PC-3 (cell line): ENCODE data around the gene SLC45A3.

Experiments used
- EZH2 ChIP-seq: fragments of 300-600 bp; sonication (generic); IDR thresholded peaks from one replicate; pipeline ENCODE4 v1.6.1; 2017; ENCODE audit warnings: antibody characterized with exemption, mild to moderate bottlenecking, low read length; ENCODE audit not compliant: unreplicated experiment
- EZH2phosphoT487 ChIP-seq: fragments of 300-600 bp; sonication (generic); IDR thresholded peaks from 2 replicates; pipeline ENCODE4 v1.6.1; 2018; ENCODE audit warnings: mild to moderate bottlenecking, antibody characterized with exemption, low read length, borderline replicate concordance
- TF ChIP-seq, protein P1 (sequence below): fragments of 300-600 bp; sonication (generic); conservative IDR thresholded peaks from 2 replicates; pipeline ENCODE4 v1.5.1; 2017; ENCODE audit warnings: antibody characterized with exemption, low read depth, mild to moderate bottlenecking, low read length

- TF ChIP-seq, protein P1, sequence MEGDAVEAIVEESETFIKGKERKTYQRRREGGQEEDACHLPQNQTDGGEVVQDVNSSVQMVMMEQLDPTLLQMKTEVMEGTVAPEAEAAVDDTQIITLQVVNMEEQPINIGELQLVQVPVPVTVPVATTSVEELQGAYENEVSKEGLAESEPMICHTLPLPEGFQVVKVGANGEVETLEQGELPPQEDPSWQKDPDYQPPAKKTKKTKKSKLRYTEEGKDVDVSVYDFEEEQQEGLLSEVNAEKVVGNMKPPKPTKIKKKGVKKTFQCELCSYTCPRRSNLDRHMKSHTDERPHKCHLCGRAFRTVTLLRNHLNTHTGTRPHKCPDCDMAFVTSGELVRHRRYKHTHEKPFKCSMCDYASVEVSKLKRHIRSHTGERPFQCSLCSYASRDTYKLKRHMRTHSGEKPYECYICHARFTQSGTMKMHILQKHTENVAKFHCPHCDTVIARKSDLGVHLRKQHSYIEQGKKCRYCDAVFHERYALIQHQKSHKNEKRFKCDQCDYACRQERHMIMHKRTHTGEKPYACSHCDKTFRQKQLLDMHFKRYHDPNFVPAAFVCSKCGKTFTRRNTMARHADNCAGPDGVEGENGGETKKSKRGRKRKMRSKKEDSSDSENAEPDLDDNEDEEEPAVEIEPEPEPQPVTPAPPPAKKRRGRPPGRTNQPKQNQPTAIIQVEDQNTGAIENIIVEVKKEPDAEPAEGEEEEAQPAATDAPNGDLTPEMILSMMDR = no peak
- TF ChIP-seq EZH2 (no peak), EZH2phosphoT487 (no peak)
These were observed 28.7 kb upstream of the SLC45A3 start for GRCh38 chr1:205709059-205709398.
